SK-N-SH (cell line): ENCODE data around the gene SSBP2. TPM values are rescaled to one million over a fixed set of nuclear protein-coding genes. Genes with fewer than 3 reads are reported as not detected.

Experiments used
- CTCF ChIA-PET: fragments of 300-600, 350-600 bp; formaldehyde crosslinking; extraction: SDS; loops from one replicate; lab custom pipeline; 2021; lab: Yijun Ruan, JAX
- POLR2A ChIA-PET: fragments of 350-600 bp; sonication (Branson Sonifier 250); formaldehyde crosslinking; extraction: SDS; loops from one replicate; lab custom pipeline; 2020; ENCODE audit warnings: antibody characterized with exemption, inconsistent platforms; lab: Yijun Ruan, JAX
- DNase-seq: peaks from one replicate; pipeline ENCODE4 v3.0.0; 2012
- H2AFZ ChIP-seq: fragments of 200-600 bp; sonication (generic); 2 replicates; pipeline ENCODE4 v1.8.1; 2016; ENCODE audit warnings: antibody characterized with exemption, mild to moderate bottlenecking, low read depth
- H3F3A ChIP-seq: fragments of 200-600 bp; sonication (generic); replicated peaks from 2 replicates; pipeline ENCODE3; 2016; ENCODE audit warnings: antibody characterized with exemption, mild to moderate bottlenecking; ENCODE audit not compliant: insufficient read depth
- H3K27ac ChIP-seq, 2 experiments: fragments of 200-500 bp in 1 of 2; fragments of 200-600 bp in 1 of 2; sonication (Bioruptor generic) in 1 of 2; sonication (generic), shearing (Covaris generic) in 1 of 2; 2 replicates each; pipeline versions ENCODE4 v1.5.1 to v1.6.1; 2014 to 2016; ENCODE audit warnings: low read depth in 2 of 2, inconsistent platforms in 1 of 2, low read length in 1 of 2, mild to moderate bottlenecking in 1 of 2, mixed read lengths in 1 of 2
- H3K27me3 ChIP-seq: fragments of 200-600 bp; sonication (generic), shearing (Covaris generic); 2 replicates; pipeline ENCODE4 v1.6.1; 2016; ENCODE audit warnings: mixed run types; ENCODE audit not compliant: insufficient read depth
- H3K36me3 ChIP-seq, 2 experiments: fragments of 200-500 bp in 1 of 2; fragments of 200-600 bp in 1 of 2; sonication (Bioruptor generic) in 1 of 2; sonication (generic) in 1 of 2; replicated peaks in 1 of 2; 2 replicates each; pipeline versions ENCODE3 to v1.5.1; 2014 to 2016; ENCODE audit warnings: low read length in 1 of 2, mild to moderate bottlenecking in 1 of 2; ENCODE audit not compliant: insufficient read depth in 2 of 2, control insufficient read depth in 1 of 2
- H3K4me1 ChIP-seq, 2 experiments: fragments of 200-500 bp in 1 of 2; fragments of 200-600 bp in 1 of 2; sonication (Bioruptor generic) in 1 of 2; sonication (generic), shearing (Covaris generic) in 1 of 2; 2 replicates each; pipeline versions ENCODE4 v1.5.1 to v1.6.1; 2014 to 2016; ENCODE audit warnings: low read depth in 1 of 2, low read length in 1 of 2, mixed run types in 1 of 2; ENCODE audit not compliant: insufficient read depth in 2 of 2, control insufficient read depth in 1 of 2
- H3K4me2 ChIP-seq: fragments of 200-600 bp; sonication (generic), shearing (Covaris generic); 2 replicates; pipeline ENCODE4 v1.6.1; 2017; ENCODE audit warnings: mixed run types
- H3K4me3 ChIP-seq, 2 experiments: fragments of 200-500 bp in 1 of 2; fragments of 200-600 bp in 1 of 2; sonication (Bioruptor generic) in 1 of 2; sonication (generic), shearing (Covaris generic) in 1 of 2; 2 replicates each; pipeline versions ENCODE4 v1.5.1 to v1.8.1; 2014 to 2016; ENCODE audit warnings: low read depth in 2 of 2, inconsistent platforms in 1 of 2, low read length in 1 of 2, mild to moderate bottlenecking in 1 of 2, mixed read lengths in 1 of 2, moderate library complexity in 1 of 2
- H3K79me2 ChIP-seq: fragments of 200-600 bp; sonication (generic); 2 replicates; pipeline ENCODE4 v1.8.1; 2017; ENCODE audit warnings: mild to moderate bottlenecking; ENCODE audit not compliant: insufficient read depth
- H3K9ac ChIP-seq: fragments of 200-600 bp; sonication (generic); 2 replicates; pipeline ENCODE4 v1.6.1; 2017; ENCODE audit warnings: mixed run types
- H3K9me2 ChIP-seq: fragments of 200-600 bp; sonication (generic); 2 replicates; pipeline ENCODE4 v1.6.1; 2017; ENCODE audit warnings: mixed run types
- H3K9me3 ChIP-seq: fragments of 200-600 bp; sonication (generic); 2 replicates; pipeline ENCODE4 v1.6.1; 2017; ENCODE audit warnings: mixed run types, mild to moderate bottlenecking, moderate library complexity
- H4K20me1 ChIP-seq: fragments of 200-600 bp; sonication (generic); 2 replicates; pipeline ENCODE4 v1.6.1; 2017; ENCODE audit warnings: mild to moderate bottlenecking, mixed run types; ENCODE audit not compliant: insufficient read depth
- CHD2 ChIP-seq: fragments of 150-350 bp; IDR thresholded peaks from 2 replicates; pipeline ENCODE4 v1.6.1; 2018; ENCODE audit warnings: low read length; ENCODE audit not compliant: partially characterized antibody
- FOSL2 ChIP-seq: IDR thresholded peaks from 2 replicates; pipeline ENCODE4 v1.4.0; 2012; ENCODE audit warnings: low read depth, mild to moderate bottlenecking, moderate library complexity, borderline replicate concordance
- FOXM1 ChIP-seq: IDR thresholded peaks from 2 replicates; pipeline ENCODE4 v1.4.0; 2012; ENCODE audit warnings: low read depth, mild to moderate bottlenecking
- GABPA ChIP-seq: IDR thresholded peaks from 2 replicates; pipeline ENCODE4 v1.4.0; 2012; ENCODE audit warnings: low read depth, mild to moderate bottlenecking
- GATA2 ChIP-seq: sonication (generic); formaldehyde crosslinking; IDR thresholded peaks from 2 replicates; pipeline ENCODE4 v1.5.0; 2020; ENCODE audit warnings: mild to moderate bottlenecking, missing genetic modification reagents
- JUND ChIP-seq: IDR thresholded peaks from 2 replicates; pipeline ENCODE4 v1.4.0; 2012
- MAX ChIP-seq: IDR thresholded peaks from 2 replicates; pipeline ENCODE4 v1.4.0; 2012; ENCODE audit warnings: low read depth
- NFIC ChIP-seq: IDR thresholded peaks from 2 replicates; pipeline ENCODE4 v1.4.0; 2012; ENCODE audit warnings: borderline replicate concordance
- NRF1 ChIP-seq: IDR thresholded peaks from 2 replicates; pipeline ENCODE4 v1.6.1; 2012; ENCODE audit warnings: low read depth, mild to moderate bottlenecking, low read length
- PBX3 ChIP-seq: IDR thresholded peaks from 2 replicates; pipeline ENCODE4; 2012
- POLR2AphosphoS5 ChIP-seq: IDR thresholded peaks from 2 replicates; pipeline ENCODE4 v1.6.1; 2012; ENCODE audit warnings: low read depth, low read length
- RCOR1 ChIP-seq: fragments of 150-350 bp; IDR thresholded peaks from 2 replicates; pipeline ENCODE4 v1.6.1; 2017; ENCODE audit warnings: antibody characterized with exemption, low read length
- RFX5 ChIP-seq: IDR thresholded peaks from 2 replicates; pipeline ENCODE4 v1.6.1; 2012; ENCODE audit warnings: mild to moderate bottlenecking, improper control_type of control experiment, low read length
- RXRA ChIP-seq: IDR thresholded peaks from 2 replicates; pipeline ENCODE4 v1.4.0; 2012; ENCODE audit warnings: low read depth, mild to moderate bottlenecking, borderline replicate concordance
- SIN3A ChIP-seq: IDR thresholded peaks from 2 replicates; pipeline ENCODE4 v1.6.1; 2012; ENCODE audit warnings: low read depth, mild to moderate bottlenecking, low read length, moderate library complexity, borderline replicate concordance
- SMC3 ChIP-seq: IDR thresholded peaks from 2 replicates; pipeline ENCODE4 v1.6.1; 2012; ENCODE audit warnings: low read depth, low read length, improper control_type of control experiment
- TAF1 ChIP-seq: IDR thresholded peaks from 2 replicates; pipeline ENCODE4 v1.6.1; 2012; ENCODE audit warnings: low read depth, mild to moderate bottlenecking, low read length, moderate library complexity, borderline replicate concordance
- TCF12 ChIP-seq: IDR thresholded peaks from 2 replicates; pipeline ENCODE4 v1.4.0; 2012
- USF2 ChIP-seq: fragments of 150-350 bp; IDR thresholded peaks from 2 replicates; pipeline ENCODE4 v1.6.1; 2017; ENCODE audit warnings: antibody characterized with exemption, low read length, low read depth, borderline replicate concordance
- YY1 ChIP-seq: IDR thresholded peaks from 2 replicates; pipeline ENCODE4 v1.4.0; 2012; ENCODE audit warnings: low read depth, mild to moderate bottlenecking
- WGBS: methylation state at CpG from one replicate; pipeline ENCODE4 v1.1.6; 2017; ENCODE audit warnings: low lambda C conversion rate; 5-methylcytosine and 5-hydroxymethylcytosine counted together
- polyA plus RNA-seq, 3 experiments: library from polyadenylated mRNA; depleted of rRNA; stranded (reverse); fragments of >200 nt; gene quantifications; 2 replicates each; pipeline ENCODE4 v1.2.3, GENCODE V29; 2012
- TF ChIP-seq, protein P1 (sequence below): fragments of 200-600 bp; sonication (generic); IDR thresholded peaks from 2 replicates; pipeline ENCODE4 v1.6.1; 2017; ENCODE audit warnings: antibody characterized with exemption, mild to moderate bottlenecking, moderate library complexity
- TF ChIP-seq, protein P2 (sequence below): IDR thresholded peaks from 2 replicates; pipeline ENCODE4 v1.4.0; 2012; ENCODE audit warnings: low read depth, borderline replicate concordance
- TF ChIP-seq, protein P3 (sequence below): IDR thresholded peaks from 2 replicates; pipeline ENCODE4 v1.6.1; 2012; ENCODE audit warnings: mild to moderate bottlenecking, low read depth, low read length, moderate library complexity

The SSBP2 gene
- polyA plus RNA-seq, 1 of the 3 experiments (the other 2 are of a cell fraction), result 35.3 TPM

GRCh38 chr5:81371354-81371876 lies 379.5 kb downstream of the SSBP2 start:
- 84% methylated on average over 2 of the region's 2 CpGs for WGBS
- CTCF ChIA-PET, result no interaction called here

DNA sequence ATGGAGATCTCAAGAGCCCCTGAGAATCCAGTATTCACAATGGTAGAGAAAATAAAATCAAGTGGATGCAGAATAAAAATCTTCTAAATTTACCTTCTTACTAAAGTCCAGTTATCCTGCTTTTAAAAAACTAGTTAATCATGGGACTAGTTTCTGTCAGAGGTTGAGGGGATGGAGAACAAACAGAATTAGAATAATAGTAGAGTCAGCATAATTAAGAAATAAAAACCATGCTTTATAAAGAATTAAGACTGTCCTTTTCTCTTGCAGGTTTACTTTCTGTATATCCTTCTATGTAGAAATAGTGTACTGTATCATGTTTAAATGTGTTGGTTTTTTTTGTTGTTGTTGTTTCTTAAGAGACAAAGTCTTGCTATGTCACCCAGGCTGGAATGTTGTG lies 380.0 kb downstream of the SSBP2 start:
- POLR2A ChIA-PET, result no interaction called here
- no peak for TF ChIP-seq PBX3
- no peak for TF ChIP-seq TAF1
- TF ChIP-seq, protein P1, sequence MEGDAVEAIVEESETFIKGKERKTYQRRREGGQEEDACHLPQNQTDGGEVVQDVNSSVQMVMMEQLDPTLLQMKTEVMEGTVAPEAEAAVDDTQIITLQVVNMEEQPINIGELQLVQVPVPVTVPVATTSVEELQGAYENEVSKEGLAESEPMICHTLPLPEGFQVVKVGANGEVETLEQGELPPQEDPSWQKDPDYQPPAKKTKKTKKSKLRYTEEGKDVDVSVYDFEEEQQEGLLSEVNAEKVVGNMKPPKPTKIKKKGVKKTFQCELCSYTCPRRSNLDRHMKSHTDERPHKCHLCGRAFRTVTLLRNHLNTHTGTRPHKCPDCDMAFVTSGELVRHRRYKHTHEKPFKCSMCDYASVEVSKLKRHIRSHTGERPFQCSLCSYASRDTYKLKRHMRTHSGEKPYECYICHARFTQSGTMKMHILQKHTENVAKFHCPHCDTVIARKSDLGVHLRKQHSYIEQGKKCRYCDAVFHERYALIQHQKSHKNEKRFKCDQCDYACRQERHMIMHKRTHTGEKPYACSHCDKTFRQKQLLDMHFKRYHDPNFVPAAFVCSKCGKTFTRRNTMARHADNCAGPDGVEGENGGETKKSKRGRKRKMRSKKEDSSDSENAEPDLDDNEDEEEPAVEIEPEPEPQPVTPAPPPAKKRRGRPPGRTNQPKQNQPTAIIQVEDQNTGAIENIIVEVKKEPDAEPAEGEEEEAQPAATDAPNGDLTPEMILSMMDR, result no peak
- no peak for TF ChIP-seq TCF12
- TF ChIP-seq FOXM1, result no peak
- TF ChIP-seq JUND, result no peak
- TF ChIP-seq, protein P2, sequence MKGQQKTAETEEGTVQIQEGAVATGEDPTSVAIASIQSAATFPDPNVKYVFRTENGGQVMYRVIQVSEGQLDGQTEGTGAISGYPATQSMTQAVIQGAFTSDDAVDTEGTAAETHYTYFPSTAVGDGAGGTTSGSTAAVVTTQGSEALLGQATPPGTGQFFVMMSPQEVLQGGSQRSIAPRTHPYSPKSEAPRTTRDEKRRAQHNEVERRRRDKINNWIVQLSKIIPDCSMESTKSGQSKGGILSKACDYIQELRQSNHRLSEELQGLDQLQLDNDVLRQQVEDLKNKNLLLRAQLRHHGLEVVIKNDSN, result no peak
- no peak for TF ChIP-seq USF2
- no peak for TF ChIP-seq RFX5
- no peak for TF ChIP-seq POLR2AphosphoS5
- no peak overlapping the region for H2AFZ ChIP-seq

More at GRCh38 chr5:81371354-81371876, 379.5 kb downstream of the SSBP2 start:
- H3K27me3 ChIP-seq, result peaks cover 9% of the 10 kb centered on the region; the same call in 1 of the 2 replicates
- no peak for TF ChIP-seq JUND
- no peak for TF ChIP-seq MAX
- no peak for TF ChIP-seq GABPA
- TF ChIP-seq FOSL2, result no peak
- TF ChIP-seq, protein P3, sequence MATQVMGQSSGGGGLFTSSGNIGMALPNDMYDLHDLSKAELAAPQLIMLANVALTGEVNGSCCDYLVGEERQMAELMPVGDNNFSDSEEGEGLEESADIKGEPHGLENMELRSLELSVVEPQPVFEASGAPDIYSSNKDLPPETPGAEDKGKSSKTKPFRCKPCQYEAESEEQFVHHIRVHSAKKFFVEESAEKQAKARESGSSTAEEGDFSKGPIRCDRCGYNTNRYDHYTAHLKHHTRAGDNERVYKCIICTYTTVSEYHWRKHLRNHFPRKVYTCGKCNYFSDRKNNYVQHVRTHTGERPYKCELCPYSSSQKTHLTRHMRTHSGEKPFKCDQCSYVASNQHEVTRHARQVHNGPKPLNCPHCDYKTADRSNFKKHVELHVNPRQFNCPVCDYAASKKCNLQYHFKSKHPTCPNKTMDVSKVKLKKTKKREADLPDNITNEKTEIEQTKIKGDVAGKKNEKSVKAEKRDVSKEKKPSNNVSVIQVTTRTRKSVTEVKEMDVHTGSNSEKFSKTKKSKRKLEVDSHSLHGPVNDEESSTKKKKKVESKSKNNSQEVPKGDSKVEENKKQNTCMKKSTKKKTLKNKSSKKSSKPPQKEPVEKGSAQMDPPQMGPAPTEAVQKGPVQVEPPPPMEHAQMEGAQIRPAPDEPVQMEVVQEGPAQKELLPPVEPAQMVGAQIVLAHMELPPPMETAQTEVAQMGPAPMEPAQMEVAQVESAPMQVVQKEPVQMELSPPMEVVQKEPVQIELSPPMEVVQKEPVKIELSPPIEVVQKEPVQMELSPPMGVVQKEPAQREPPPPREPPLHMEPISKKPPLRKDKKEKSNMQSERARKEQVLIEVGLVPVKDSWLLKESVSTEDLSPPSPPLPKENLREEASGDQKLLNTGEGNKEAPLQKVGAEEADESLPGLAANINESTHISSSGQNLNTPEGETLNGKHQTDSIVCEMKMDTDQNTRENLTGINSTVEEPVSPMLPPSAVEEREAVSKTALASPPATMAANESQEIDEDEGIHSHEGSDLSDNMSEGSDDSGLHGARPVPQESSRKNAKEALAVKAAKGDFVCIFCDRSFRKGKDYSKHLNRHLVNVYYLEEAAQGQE, result no peak
- no peak for TF ChIP-seq CHD2
- TF ChIP-seq NRF1, result no peak
- no peak for TF ChIP-seq POLR2AphosphoS5
- no peak for TF ChIP-seq YY1
- no peak for TF ChIP-seq SIN3A
- no peak for TF ChIP-seq SMC3
- no peak for TF ChIP-seq RFX5
- no peak for TF ChIP-seq GATA2 (CRISPR knock-in tag)
- TF ChIP-seq NFIC, result no peak
- TF ChIP-seq RCOR1, result no peak
- no peak for TF ChIP-seq RXRA
- H3K36me3 ChIP-seq, result no peaks in the 10 kb centered on the region
- no peak overlapping the region for H2AFZ ChIP-seq
- H3K4me2 ChIP-seq, result no peak overlapping the region
- DNase-seq, result no peak
- no peaks in the 10 kb centered on the region for H3K4me1 ChIP-seq
- H3K27ac ChIP-seq, result no peak overlapping the region
- POLR2A ChIA-PET, result no interaction called here
- H3K9ac ChIP-seq, result no peak overlapping the region
- no peak overlapping the region for H3K4me3 ChIP-seq
- H3K9me3 ChIP-seq, result no peaks in the 10 kb centered on the region
- no peaks in the 10 kb centered on the region for H3K9me2 ChIP-seq
- no peaks in the 10 kb centered on the region for H3K79me2 ChIP-seq
- no peaks in the 10 kb centered on the region for H4K20me1 ChIP-seq
- H3F3A ChIP-seq, result no peaks in the 10 kb centered on the region

More for the DNA sequence above, 380.0 kb downstream of the SSBP2 start:
- no peak overlapping the region for H3K27ac ChIP-seq
- H3K4me3 ChIP-seq, result no peak overlapping the region
- H3K36me3 ChIP-seq, result no peaks in the 10 kb centered on the region
- H3K9ac ChIP-seq, result no peak overlapping the region
- CTCF ChIA-PET, result no interaction called here
- H3K4me1 ChIP-seq, result no peaks in the 10 kb centered on the region
- no peaks in the 10 kb centered on the region for H4K20me1 ChIP-seq
- no peak for DNase-seq
- no peaks in the 10 kb centered on the region for H3F3A ChIP-seq
- H3K27me3 ChIP-seq, result peaks cover 9% of the 10 kb centered on the region; the same call in 1 of the 2 replicates
- H3K9me2 ChIP-seq, result no peaks in the 10 kb centered on the region
- no peaks in the 10 kb centered on the region for H3K79me2 ChIP-seq
- H3K4me2 ChIP-seq, result no peak overlapping the region
- H3K9me3 ChIP-seq, result no peaks in the 10 kb centered on the region
